Vagina (tissue), 2 donors: Measurements from ENCODE around the gene DOCK4.

Experiments
- CTCF ChIP-seq, 3 experiments: fragments of 450-650 bp in 2 of 3; fragments of 200-600 bp in 1 of 3; sonication (generic) in 1 of 3; IDR thresholded peaks; one replicate each; pipeline ENCODE4 v1.5.1; 2017 to 2019; ENCODE audit warnings: antibody characterized with exemption in 3 of 3, mild to moderate bottlenecking in 2 of 3, moderate library complexity in 2 of 3
- POLR2A ChIP-seq, 2 donors: fragments of 450-650 bp; IDR thresholded peaks; one replicate each; pipeline ENCODE4 v1.6.1; 2017; ENCODE audit warnings: antibody characterized with exemption in 2 of 2, mild to moderate bottlenecking in 2 of 2, moderate library complexity in 2 of 2

- no peak for TF ChIP-seq CTCF (IDR thresholded peaks at IDR 0.05)
- TF ChIP-seq POLR2A (IDR thresholded peaks at IDR 0.05) = no peak
Measured at GRCh38 chr7:112140600-112140999, 65.6 kb downstream of the DOCK4 start.
